Activated CD8-positive, alpha-beta T cell treated with anti-CD3 and anti-CD28 coated beads for 36 hours (primary cell): ENCODE measurements around the gene NRF1. TPM values are rescaled to one million over a fixed set of nuclear protein-coding genes. Genes with fewer than 3 reads are reported as not detected.
"Not testable (repeated sequence)": the region's sequence is repeated elsewhere in the genome, so short reads cannot be mapped to it uniquely, and the experiment has no call there.

Experiments used
- ATAC-seq: fragments of 200-7000 bp; cut with Tn5 transposase; one replicate; pipeline ENCODE4 v1.10.0; 2021; ENCODE audit warnings: mild to moderate bottlenecking, moderate library complexity
- CTCF ChIA-PET: fragments of 350-600 bp; sonication (Branson Sonifier 250); formaldehyde crosslinking; loops from one replicate; lab custom pipeline; 2021; ENCODE audit warnings: antibody characterized with exemption; lab: Charles Lee
- POLR2A ChIA-PET: fragments of 350-600 bp; sonication (Branson Sonifier 250); formaldehyde crosslinking; loops from one replicate; lab custom pipeline; 2021; ENCODE audit warnings: antibody characterized with exemption; lab: Charles Lee
- DNase-seq: peaks from one replicate; pipeline ENCODE4 v3.0.0-alpha.2; 2020
- H3K27ac Mint-ChIP-seq: one replicate; pipeline ENCODE4 v1.8.0; 2021; ENCODE audit warnings: mild to moderate bottlenecking, mixed read lengths
- H3K27me3 Mint-ChIP-seq: one replicate; pipeline ENCODE4 v1.8.0; 2021; ENCODE audit warnings: mixed read lengths
- H3K36me3 Mint-ChIP-seq: one replicate; pipeline ENCODE4 v1.8.0; 2021; ENCODE audit warnings: low read depth, mixed read lengths
- H3K4me1 Mint-ChIP-seq: one replicate; pipeline ENCODE4 v1.8.0; 2021; ENCODE audit warnings: low read depth, mixed read lengths
- H3K4me3 Mint-ChIP-seq: one replicate; pipeline ENCODE4 v1.8.0; 2021; ENCODE audit warnings: mild to moderate bottlenecking, moderate library complexity, mixed read lengths
- H3K9me3 Mint-ChIP-seq: one replicate; pipeline ENCODE4 v1.8.0; 2021; ENCODE audit warnings: mixed read lengths
- intact Hi-C: fragments of 100-400 bp; cut with micrococcal nuclease; formaldehyde crosslinking; loops from one replicate; pipeline ENCODE4 v1.10.0; 2022
- total RNA-seq, 2 experiments: library from RNA; stranded (reverse); gene quantifications; one replicate each; pipeline ENCODE4 v1.2.3, GENCODE V29; 2021
- TF ChIP-seq, protein P1 (sequence below): fragments of 200-600 bp; IDR thresholded peaks from one replicate; pipeline ENCODE4 v1.8.0; 2022; ENCODE audit warnings: antibody characterized with exemption, mild to moderate bottlenecking

NRF1 gene
- total RNA-seq, 2 experiments from 2014 or later: 23.3 to 23.9 TPM

DNA sequence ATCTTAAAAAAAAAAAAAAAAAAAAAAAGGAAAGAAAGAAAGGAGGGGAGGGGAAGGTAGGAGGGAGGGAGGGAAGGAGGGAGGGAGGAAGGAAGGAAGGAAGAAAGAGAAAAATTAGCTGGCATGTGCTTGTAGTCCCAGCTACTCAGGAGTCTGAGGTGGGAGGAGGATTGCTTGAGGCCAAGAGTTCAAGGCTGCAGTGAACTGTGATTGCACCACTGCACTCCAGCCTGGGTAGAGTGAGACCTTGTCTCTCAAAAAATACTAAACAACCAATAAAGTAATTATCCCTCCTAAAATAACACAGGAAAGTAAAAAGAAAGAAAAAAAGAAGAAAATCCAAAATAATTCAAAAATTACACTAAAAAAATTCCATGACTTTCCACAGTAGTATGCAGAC, 13.8 kb upstream of the NRF1 start:
- TF ChIP-seq, protein P1, sequence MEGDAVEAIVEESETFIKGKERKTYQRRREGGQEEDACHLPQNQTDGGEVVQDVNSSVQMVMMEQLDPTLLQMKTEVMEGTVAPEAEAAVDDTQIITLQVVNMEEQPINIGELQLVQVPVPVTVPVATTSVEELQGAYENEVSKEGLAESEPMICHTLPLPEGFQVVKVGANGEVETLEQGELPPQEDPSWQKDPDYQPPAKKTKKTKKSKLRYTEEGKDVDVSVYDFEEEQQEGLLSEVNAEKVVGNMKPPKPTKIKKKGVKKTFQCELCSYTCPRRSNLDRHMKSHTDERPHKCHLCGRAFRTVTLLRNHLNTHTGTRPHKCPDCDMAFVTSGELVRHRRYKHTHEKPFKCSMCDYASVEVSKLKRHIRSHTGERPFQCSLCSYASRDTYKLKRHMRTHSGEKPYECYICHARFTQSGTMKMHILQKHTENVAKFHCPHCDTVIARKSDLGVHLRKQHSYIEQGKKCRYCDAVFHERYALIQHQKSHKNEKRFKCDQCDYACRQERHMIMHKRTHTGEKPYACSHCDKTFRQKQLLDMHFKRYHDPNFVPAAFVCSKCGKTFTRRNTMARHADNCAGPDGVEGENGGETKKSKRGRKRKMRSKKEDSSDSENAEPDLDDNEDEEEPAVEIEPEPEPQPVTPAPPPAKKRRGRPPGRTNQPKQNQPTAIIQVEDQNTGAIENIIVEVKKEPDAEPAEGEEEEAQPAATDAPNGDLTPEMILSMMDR: no peak
- intact Hi-C loops: no loop called here
- no peak for DNase-seq
- no peaks in the 10 kb centered on the region for H3K4me1 Mint-ChIP-seq
- H3K36me3 Mint-ChIP-seq: no peaks in the 10 kb centered on the region
- H3K4me3 Mint-ChIP-seq: no peak overlapping the region
- POLR2A ChIA-PET: interaction anchor here (0.6 kb wide), 1 partner anchor 248 kb away, joined by 3 read pairs; no protein-coding TSS in a partner anchor
- no peak for ATAC-seq
- no peaks in the 10 kb centered on the region for H3K9me3 Mint-ChIP-seq
- H3K27me3 Mint-ChIP-seq: peaks cover 2% of the 10 kb centered on the region
- H3K27ac Mint-ChIP-seq: no peak overlapping the region
- CTCF ChIA-PET: interaction anchor here (1.2 kb wide), 1 partner anchor 10 kb away, joined by 4 read pairs; no protein-coding TSS in a partner anchor

DNA sequence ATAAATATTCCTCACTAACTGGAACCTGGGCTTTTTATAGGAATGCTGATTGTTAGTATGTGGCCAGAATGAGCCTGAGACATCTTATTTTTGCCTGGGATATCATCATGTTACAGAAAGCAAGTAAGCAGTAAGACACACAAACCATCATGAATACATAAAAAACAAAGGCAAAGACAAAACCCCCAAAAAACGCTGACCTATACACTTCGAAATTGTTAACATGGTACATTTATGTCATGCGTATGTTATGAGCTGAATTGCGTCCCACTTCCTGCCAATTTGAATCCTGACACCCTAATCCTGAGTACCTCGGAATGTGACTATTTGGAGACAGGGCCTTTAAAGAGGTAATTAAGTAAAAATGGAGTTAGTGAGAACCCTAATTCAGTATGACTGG, 12.3 kb upstream of the NRF1 start:
- Mint-ChIP-seq H3K4me3 (no peak overlapping the region), H3K27ac (no peak overlapping the region), H3K36me3 (no peaks in the 10 kb centered on the region), H3K27me3 (no peaks in the 10 kb centered on the region), H3K9me3 (no peaks in the 10 kb centered on the region), H3K4me1 (peaks cover 7% of the 10 kb centered on the region)
- TF ChIP-seq, protein P1: no peak
- CTCF ChIA-PET: no interaction called here
- no peak for DNase-seq
- intact Hi-C loops: no loop called here
- no peak for ATAC-seq
- POLR2A ChIA-PET: interaction anchor here (1.0 kb wide), 1 partner anchor 12 kb away, joined by 3 read pairs; the partner anchor contains the start of gene NRF1

DNA sequence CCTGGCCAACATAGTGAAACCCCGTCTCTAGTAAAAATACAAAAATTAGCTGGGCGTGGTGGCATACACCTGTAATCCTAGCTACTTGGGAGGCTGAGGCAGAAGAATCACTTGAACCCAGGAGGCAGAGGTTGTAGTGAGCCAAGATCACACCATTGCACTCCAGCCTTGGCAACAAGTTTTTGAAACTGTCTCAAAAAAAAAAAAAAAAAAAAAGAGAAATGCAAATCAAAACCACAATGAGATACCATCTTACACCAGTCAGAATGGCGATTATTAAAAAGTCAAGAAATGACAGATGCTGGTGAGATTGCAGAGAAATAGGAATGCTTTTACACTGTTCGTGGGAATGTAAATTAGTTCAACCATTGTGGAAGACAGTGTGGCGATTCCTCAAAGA, 7.9 kb upstream of the NRF1 start:
- CTCF ChIA-PET: interaction anchor here (1.5 kb wide), 1 partner anchor 33 kb away, joined by 4 read pairs; no protein-coding TSS in a partner anchor
- ATAC-seq, H3K27me3 Mint-ChIP-seq, DNase-seq, H3K27ac Mint-ChIP-seq, H3K9me3 Mint-ChIP-seq, intact Hi-C loops, H3K4me3 Mint-ChIP-seq, POLR2A ChIA-PET: not testable (repeated sequence)
- Mint-ChIP-seq H3K36me3 (peaks cover 17% of the 10 kb centered on the region), H3K4me1 (peaks cover 27% of the 10 kb centered on the region)

DNA sequence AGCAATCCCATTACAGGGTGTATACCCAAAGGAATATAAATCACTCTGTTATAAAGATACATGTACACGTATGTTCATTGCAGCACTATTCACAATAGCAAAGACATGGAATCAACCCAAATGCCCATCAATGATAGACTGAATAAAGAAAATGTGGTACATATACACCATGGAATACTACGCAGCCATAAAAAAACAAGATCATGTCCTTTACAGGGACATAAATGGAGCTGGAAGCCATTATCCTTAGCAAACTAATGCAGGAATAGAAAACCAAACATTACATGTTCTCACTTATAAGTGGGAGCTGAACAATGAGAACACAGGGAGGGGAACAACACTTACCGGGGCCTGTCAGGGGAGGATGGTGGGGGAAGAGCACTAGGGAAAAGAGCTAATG, 7.5 kb upstream of the NRF1 start:
- H3K27me3 Mint-ChIP-seq, POLR2A ChIA-PET, ATAC-seq, intact Hi-C loops, H3K27ac Mint-ChIP-seq, H3K4me3 Mint-ChIP-seq, DNase-seq, H3K9me3 Mint-ChIP-seq: not testable (repeated sequence)
- H3K36me3 Mint-ChIP-seq: peaks cover 22% of the 10 kb centered on the region
- CTCF ChIA-PET: interaction anchor here (1.5 kb wide), 1 partner anchor 33 kb away, joined by 4 read pairs; no protein-coding TSS in a partner anchor
- H3K4me1 Mint-ChIP-seq: peaks cover 28% of the 10 kb centered on the region

DNA sequence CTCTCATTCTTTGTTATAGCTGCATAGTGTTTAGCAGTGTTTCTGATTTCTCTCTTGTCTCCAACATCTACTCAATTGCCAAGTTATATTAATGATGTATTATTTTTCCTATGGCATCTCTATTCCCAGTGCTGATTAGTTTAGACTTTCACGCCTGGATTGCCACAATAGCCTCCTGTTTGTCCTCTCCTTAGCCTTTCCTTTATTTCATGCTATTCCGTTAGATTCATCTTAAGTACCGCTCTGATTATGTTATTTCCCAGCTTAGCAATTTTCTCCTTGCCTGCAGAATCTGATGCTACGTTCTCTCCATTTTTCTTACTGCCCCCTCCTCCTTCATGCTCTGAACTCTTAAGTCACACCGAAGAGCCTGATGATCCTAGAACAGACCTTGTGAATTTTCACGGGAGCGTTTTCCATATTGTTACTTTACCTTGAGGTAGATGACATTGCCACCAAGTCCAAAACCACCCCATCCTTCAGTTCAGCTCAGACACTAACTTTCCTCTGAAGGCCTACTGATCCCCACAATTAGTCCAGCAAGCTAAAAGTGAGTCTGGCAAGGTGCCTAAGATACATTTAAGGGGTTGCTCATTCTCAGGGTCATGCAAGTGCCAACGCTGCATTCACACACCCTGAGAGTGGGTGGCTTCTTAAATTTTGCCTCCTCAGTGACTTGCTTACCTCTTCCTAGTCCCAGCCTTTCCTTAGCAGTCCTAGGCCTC, 6.6 kb upstream of the NRF1 start:
- H3K9me3 Mint-ChIP-seq: no peaks in the 10 kb centered on the region
- CTCF ChIA-PET: interaction anchor here (0.7 to 1.7 kb wide), 5 partner anchors 7 to 229 kb away, joined by 3 to 7 read pairs (median 3); no protein-coding TSS in a partner anchor
- peaks cover 30% of the 10 kb centered on the region for H3K36me3 Mint-ChIP-seq
- intact Hi-C loops: no loop called here
- no peaks in the 10 kb centered on the region for H3K27me3 Mint-ChIP-seq
- H3K4me3 Mint-ChIP-seq: no peak overlapping the region
- TF ChIP-seq, protein P1: no peak
- peaks cover 37% of the 10 kb centered on the region for H3K4me1 Mint-ChIP-seq
- DNase-seq (no peak), ATAC-seq (no peak)
- H3K27ac Mint-ChIP-seq: no peak overlapping the region
- POLR2A ChIA-PET: interaction anchor here (0.7 to 1.0 kb wide), 3 partner anchors 10 to 233 kb away, joined by 3 read pairs; no protein-coding TSS in a partner anchor
